DOHH2 (cell line): Measurements from ENCODE around the gene IZUMO3.

Experiments used
- H3F3A ChIP-seq: fragments of 200-600 bp; sonication (generic), shearing (Covaris generic); 2 replicates; pipeline ENCODE4 v1.6.0; 2016; ENCODE audit warnings: antibody characterized with exemption, mild to moderate bottlenecking; ENCODE audit not compliant: control insufficient read depth, insufficient read depth
- H3K27ac ChIP-seq: fragments of 200-600 bp; sonication (generic); 2 replicates; pipeline ENCODE4 v1.5.1; 2014; ENCODE audit warnings: low read depth, mild to moderate bottlenecking, low read length, moderate library complexity
- H3K27me3 ChIP-seq: fragments of 200-600 bp; sonication (generic); 2 replicates; pipeline ENCODE4 v1.6.1; 2014; ENCODE audit warnings: mild to moderate bottlenecking, low read length, mixed read lengths; ENCODE audit not compliant: control insufficient read depth
- H3K36me3 ChIP-seq: fragments of 200-600 bp; sonication (generic); 2 replicates; pipeline ENCODE4 v1.6.1; 2014; ENCODE audit warnings: mild to moderate bottlenecking, low read length, moderate library complexity, mixed read lengths; ENCODE audit not compliant: control insufficient read depth
- H3K4me1 ChIP-seq: fragments of 200-600 bp; sonication (generic); 2 replicates; pipeline ENCODE4 v1.6.1; 2014; ENCODE audit warnings: mild to moderate bottlenecking, low read length, mixed read lengths; ENCODE audit not compliant: control insufficient read depth
- H3K4me2 ChIP-seq: fragments of 200-600 bp; sonication (generic); 2 replicates; pipeline ENCODE4 v1.6.0; 2014; ENCODE audit warnings: mild to moderate bottlenecking, low read length, moderate library complexity
- H3K4me3 ChIP-seq: fragments of 200-600 bp; sonication (generic); 2 replicates; pipeline ENCODE4 v1.5.1; 2014; ENCODE audit warnings: mild to moderate bottlenecking, low read length, mixed read lengths
- H3K79me2 ChIP-seq: fragments of 200-600 bp; sonication (generic); 2 replicates; pipeline ENCODE4 v1.6.1; 2014; ENCODE audit warnings: mild to moderate bottlenecking, low read length, mixed read lengths; ENCODE audit not compliant: control insufficient read depth
- H3K9me2 ChIP-seq: fragments of 200-600 bp; sonication (generic); replicated peaks from 2 replicates; pipeline ENCODE4 v1.6.1; 2014; ENCODE audit warnings: mild to moderate bottlenecking, low read length, mixed read lengths; ENCODE audit not compliant: control insufficient read depth
- H3K9me3 ChIP-seq: fragments of 200-600 bp; sonication (generic); 2 replicates; pipeline ENCODE4 v1.6.1; 2014; ENCODE audit warnings: antibody characterized with exemption, low read length, mixed read lengths; ENCODE audit not compliant: control insufficient read depth, insufficient read depth
- H4K20me1 ChIP-seq: fragments of 200-600 bp; sonication (generic); 2 replicates; pipeline ENCODE4 v1.6.0; 2014; ENCODE audit warnings: low read depth, mild to moderate bottlenecking, antibody characterized with exemption, low read length, moderate library complexity; ENCODE audit not compliant: control insufficient read depth, insufficient read depth
- CTCF ChIP-seq: fragments of 200-600 bp; sonication (generic); IDR thresholded peaks from one replicate; pipeline ENCODE4 v1.5.1; 2014; ENCODE audit warnings: antibody characterized with exemption, mild to moderate bottlenecking, low read depth, low read length; ENCODE audit not compliant: poor library complexity, severe bottlenecking
- EZH2phosphoT487 ChIP-seq: fragments of 200-600 bp; sonication (generic); IDR thresholded peaks from 2 replicates; pipeline ENCODE4 v1.6.1; 2017; ENCODE audit warnings: borderline replicate concordance, mild to moderate bottlenecking, antibody characterized with exemption, low read length, moderate library complexity, mixed read lengths

The IZUMO3 gene

GRCh38 chr9:24504521-24504920, 41.2 kb downstream of the IZUMO3 start:
- Histone ChIP-seq H3K27ac (no peak overlapping the region), H3K27me3 (no peaks in the 10 kb centered on the region), H3F3A (no peaks in the 10 kb centered on the region), H3K4me3 (no peak overlapping the region), H3K79me2 (no peaks in the 10 kb centered on the region), H3K4me2 (no peak overlapping the region), H3K9me2 (no peaks in the 10 kb centered on the region), H4K20me1 (no peaks in the 10 kb centered on the region), H3K4me1 (no peaks in the 10 kb centered on the region), H3K9me3 (no peaks in the 10 kb centered on the region), H3K36me3 (no peaks in the 10 kb centered on the region)
- no peak for TF ChIP-seq EZH2phosphoT487
- no peak for TF ChIP-seq CTCF

GRCh38 chr9:24502206-24502937, 43.3 kb downstream of the IZUMO3 start:
- TF ChIP-seq CTCF (no peak), EZH2phosphoT487 (no peak)
- H3K27ac ChIP-seq: no peak overlapping the region
- H3K9me2 ChIP-seq: no peaks in the 10 kb centered on the region
- H4K20me1 ChIP-seq: no peaks in the 10 kb centered on the region
- no peak overlapping the region for H3K4me2 ChIP-seq
- H3K4me3 ChIP-seq: no peak overlapping the region
- H3K9me3 ChIP-seq: no peaks in the 10 kb centered on the region
- H3K27me3 ChIP-seq: no peaks in the 10 kb centered on the region
- no peaks in the 10 kb centered on the region for H3F3A ChIP-seq
- no peaks in the 10 kb centered on the region for H3K79me2 ChIP-seq
- no peaks in the 10 kb centered on the region for H3K4me1 ChIP-seq
- no peaks in the 10 kb centered on the region for H3K36me3 ChIP-seq

GRCh38 chr9:24500761-24501160, 44.9 kb downstream of the IZUMO3 start:
- H3K27me3 ChIP-seq: no peaks in the 10 kb centered on the region
- H3K4me2 ChIP-seq: no peak overlapping the region
- H3K4me1 ChIP-seq: no peaks in the 10 kb centered on the region
- no peaks in the 10 kb centered on the region for H3K9me3 ChIP-seq
- TF ChIP-seq CTCF (no peak), EZH2phosphoT487 (no peak)
- no peaks in the 10 kb centered on the region for H3K9me2 ChIP-seq
- no peak overlapping the region for H3K4me3 ChIP-seq
- H3F3A ChIP-seq: no peaks in the 10 kb centered on the region
- no peak overlapping the region for H3K27ac ChIP-seq
- no peaks in the 10 kb centered on the region for H3K79me2 ChIP-seq
- no peaks in the 10 kb centered on the region for H4K20me1 ChIP-seq
- H3K36me3 ChIP-seq: no peaks in the 10 kb centered on the region
